ENCODE results near the gene GCNT2. TPM values are rescaled to one million over a fixed set of nuclear protein-coding genes. Genes with fewer than 3 reads are reported as not detected.
"Not testable (repeated sequence)": the region's sequence is repeated elsewhere in the genome, so short reads cannot be mapped to it uniquely, and the experiment has no call there.

Gene GCNT2
- total RNA-seq, 4 donors from 2014 or later, result 0.27 to 1.9 (median 0.81) TPM

GRCh38 chr6:10598084-10598960, 77.2 kb downstream of the GCNT2 start:
- intact Hi-C loops (cut with DNase I; ENCODE audit: low total_unique reads), result no loop called here
- TF ChIP-seq POLR2A (IDR thresholded peaks at IDR 0.05), result no peak
- no peak for TF ChIP-seq CTCF (IDR thresholded peaks at IDR 0.05 in 4 of 5, conservative IDR thresholded peaks at IDR 0.05 in 1 of 5)
- H3K27ac ChIP-seq, result no peak overlapping the region

GRCh38 chr6:10599046-10599445, 77.9 kb downstream of the GCNT2 start:
- Histone ChIP-seq H3K36me3 (no peaks in the 10 kb centered on the region), H3K27ac (no peak overlapping the region), H3K4me1 (no peaks in the 10 kb centered on the region), H3K27me3 (no peaks in the 10 kb centered on the region), H3K4me3 (no peak overlapping the region), H3K9me3 (no peaks in the 10 kb centered on the region)
- no peak for ATAC-seq
- no peak for DNase-seq
- TF ChIP-seq POLR2A (IDR thresholded peaks at IDR 0.05), result no peak
- TF ChIP-seq CTCF (IDR thresholded peaks at IDR 0.05 in 4 of 5, conservative IDR thresholded peaks at IDR 0.05 in 1 of 5), result no peak
- in situ Hi-C loops (cut with MboI; ENCODE audit: low sequenced_read_pairs in 4 of 4), result no loop called here
- intact Hi-C loops (cut with DNase I; ENCODE audit: low total_unique reads), result no loop called here

More at GRCh38 chr6:10598084-10598960, 77.2 kb downstream of the GCNT2 start:
- no peaks in the 10 kb centered on the region for H3K4me1 ChIP-seq
- no peak for ATAC-seq
- no peaks in the 10 kb centered on the region for H3K9me3 ChIP-seq
- no peak overlapping the region for H3K4me3 ChIP-seq
- no peak for DNase-seq
- no peaks in the 10 kb centered on the region for H3K27me3 ChIP-seq
- in situ Hi-C loops (cut with MboI; ENCODE audit: low sequenced_read_pairs in 4 of 4), result no loop called here
- no peaks in the 10 kb centered on the region for H3K36me3 ChIP-seq

- ATAC-seq; intact Hi-C loops (cut with DNase I; ENCODE audit: low total_unique reads); DNase-seq; H3K36me3 ChIP-seq; H3K27me3 ChIP-seq; H3K27ac ChIP-seq; in situ Hi-C loops (cut with MboI; ENCODE audit: low sequenced_read_pairs in 4 of 4); H3K9me3 ChIP-seq; H3K4me3 ChIP-seq; H3K4me1 ChIP-seq: not testable (repeated sequence)
These were observed 79.5 kb downstream of the GCNT2 start for GRCh38 chr6:10600681-10601080.

GRCh38 chr6:10603219-10603618, 82.1 kb downstream of the GCNT2 start:
- no peak overlapping the region for H3K4me3 ChIP-seq
- DNase-seq (no peak), ATAC-seq (no peak)
- TF ChIP-seq CTCF (IDR thresholded peaks at IDR 0.05 in 4 of 5, conservative IDR thresholded peaks at IDR 0.05 in 1 of 5), result no peak
- no peak for TF ChIP-seq POLR2A (IDR thresholded peaks at IDR 0.05)
- H3K36me3 ChIP-seq, result no peaks in the 10 kb centered on the region
- no peaks in the 10 kb centered on the region for H3K27me3 ChIP-seq
- H3K27ac ChIP-seq, result no peak overlapping the region
- H3K9me3 ChIP-seq, result no peaks in the 10 kb centered on the region
- in situ Hi-C loops (cut with MboI; ENCODE audit: low sequenced_read_pairs in 4 of 4) (no loop called here), intact Hi-C loops (cut with DNase I; ENCODE audit: low total_unique reads) (no loop called here)
- no peaks in the 10 kb centered on the region for H3K4me1 ChIP-seq

GRCh38 chr6:10609038-10609437, 87.9 kb downstream of the GCNT2 start:
- H3K27ac ChIP-seq, result no peak overlapping the region
- TF ChIP-seq POLR2A (IDR thresholded peaks at IDR 0.05) (no peak), CTCF (IDR thresholded peaks at IDR 0.05 in 4 of 5, conservative IDR thresholded peaks at IDR 0.05 in 1 of 5) (no peak)
- H3K4me3 ChIP-seq, result no peak overlapping the region
- H3K9me3 ChIP-seq, result no peaks in the 10 kb centered on the region
- intact Hi-C loops (cut with DNase I; ENCODE audit: low total_unique reads) (no loop called here), in situ Hi-C loops (cut with MboI; ENCODE audit: low sequenced_read_pairs in 4 of 4) (no loop called here)
- H3K4me1 ChIP-seq, result no peaks in the 10 kb centered on the region
- ATAC-seq, result no peak
- H3K36me3 ChIP-seq, result no peaks in the 10 kb centered on the region
- no peaks in the 10 kb centered on the region for H3K27me3 ChIP-seq
- no peak for DNase-seq

Measured in gastrocnemius medialis (tissue), 4 donors.